Suppressor macrophage treated with lipopolysaccharide for 1 hour (primary cell): Measurements from ENCODE around the gene AKAP6.
"Not testable (repeated sequence)": the region's sequence is repeated elsewhere in the genome, so short reads cannot be mapped to it uniquely, and the experiment has no call there.

Experiments used
- DNase-seq, 3 donors: peaks; one replicate each; pipeline ENCODE4 v3.0.0-alpha.2; 2020 to 2022

AKAP6 gene

GRCh38 chr14:32450919-32451675 is 122.0 kb downstream of the AKAP6 start:
- DNase-seq, result no peak

GRCh38 chr14:32453857-32454810 is 125.0 kb downstream of the AKAP6 start:
- no peak for DNase-seq

GRCh38 chr14:32457213-32457920 is 128.3 kb downstream of the AKAP6 start:
- DNase-seq, result no peak

GRCh38 chr14:32458720-32459119 is 129.6 kb downstream of the AKAP6 start:
- DNase-seq, result no peak

- no peak for DNase-seq
Measured at GRCh38 chr14:32460267-32460666, 131.2 kb downstream of the AKAP6 start.

- not testable (repeated sequence) for DNase-seq
Measured at GRCh38 chr14:32462553-32462952, 133.5 kb downstream of the AKAP6 start.

GRCh38 chr14:32468955-32469354 is 139.9 kb downstream of the AKAP6 start:
- DNase-seq, result peak; percentile 65 to 79 (median 70)

GRCh38 chr14:32469388-32470160 is 140.5 kb downstream of the AKAP6 start:
- DNase-seq, result peak in 2 of 3 donors; percentile 62 to 66

- DNase-seq, result no peak
Measured at GRCh38 chr14:32470161-32470715, 141.1 kb downstream of the AKAP6 start.

- peak; percentile 22 to 51 (median 42) for DNase-seq
Measured at GRCh38 chr14:32471181-32471580, 142.1 kb downstream of the AKAP6 start.

- no peak for DNase-seq
Measured at GRCh38 chr14:32472076-32472475, 143.0 kb downstream of the AKAP6 start.

GRCh38 chr14:32472512-32473463 is 143.7 kb downstream of the AKAP6 start:
- DNase-seq, result no peak

GRCh38 chr14:32473464-32473855 is 144.4 kb downstream of the AKAP6 start:
- DNase-seq, result no peak

- DNase-seq, result no peak
Measured at GRCh38 chr14:32474478-32475195, 145.5 kb downstream of the AKAP6 start.

GRCh38 chr14:32476532-32476931 is 147.4 kb downstream of the AKAP6 start:
- DNase-seq, result no peak

GRCh38 chr14:32477396-32477795 is 148.3 kb downstream of the AKAP6 start:
- DNase-seq, result no peak

- no peak for DNase-seq
Measured at GRCh38 chr14:32478050-32478449, 149.0 kb downstream of the AKAP6 start.

- DNase-seq, result no peak
Measured at GRCh38 chr14:32480337-32480736, 151.2 kb downstream of the AKAP6 start.

GRCh38 chr14:32481707-32482106 is 152.6 kb downstream of the AKAP6 start:
- DNase-seq, result no peak

- DNase-seq, result peak; percentile 68 to 78 (median 71)
Measured at GRCh38 chr14:32491416-32492016, 162.4 kb downstream of the AKAP6 start.
